ENCODE data around the gene GHDC. TPM values are rescaled to one million over a fixed set of nuclear protein-coding genes. Genes with fewer than 3 reads are reported as not detected.

Gene GHDC
- polyA plus RNA-seq, 1 donor (not counting 4 experiments of a cell fraction or from before 2014, with no cell fraction given), result 2.7 TPM

DNA sequence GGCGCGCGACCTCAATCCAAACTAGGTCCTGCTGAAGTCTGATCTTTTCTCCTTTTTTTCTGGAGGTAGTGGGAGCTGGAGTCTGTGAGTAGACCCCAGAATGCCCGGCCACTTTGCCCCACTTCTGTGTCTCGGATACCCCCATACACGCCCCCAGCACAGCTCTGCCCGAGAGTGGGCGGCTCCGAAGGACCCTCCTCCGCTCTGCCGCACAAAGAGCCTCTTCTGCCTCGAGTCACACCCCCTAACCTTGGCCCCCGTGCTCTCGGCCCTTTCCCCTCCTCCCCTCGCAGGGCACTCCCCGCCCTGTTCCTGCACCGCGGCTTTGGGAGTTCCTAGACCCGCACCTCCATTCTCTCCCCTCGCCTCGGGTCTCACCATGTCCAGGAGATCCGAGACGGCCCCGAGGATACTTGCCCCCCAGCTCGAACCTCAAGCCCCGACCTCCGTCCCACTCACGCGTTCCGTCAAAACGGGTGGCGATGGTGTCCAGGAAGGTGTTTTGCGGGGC is 13.8 kb downstream of the GHDC start:
- no peak for DNase-seq (ENCODE audit: low read depth, low spot score)
- no peak overlapping the region for H3K4me3 ChIP-seq (ENCODE audit: control insufficient read depth in 2 of 3, extremely low read depth in 1 of 3, insufficient read depth in 2 of 3, low read depth in 1 of 3, low read length in 3 of 3)
- dilution Hi-C loops (cut with MboI; ENCODE audit: extremely low pct_ligation_motif_present, low sequenced_read_pairs), result no loop called here
- no peak for FAIRE-seq
- no peaks in the 10 kb centered on the region for H3K9me3 ChIP-seq (ENCODE audit: control insufficient read depth, low read depth, low read length)
- no peak overlapping the region for H3K9ac ChIP-seq (ENCODE audit: control insufficient read depth, extremely low read depth, insufficient read depth, low read length)
- no peak overlapping the region for H3K27ac ChIP-seq (ENCODE audit: control insufficient read depth, insufficient read depth, low read length)
- no peak overlapping the region for H2AFZ ChIP-seq (ENCODE audit: control insufficient read depth, low read length)
- TF ChIP-seq CTCF (optimal IDR thresholded peaks at IDR 0.05 in 1 of 3, IDR thresholded peaks at IDR 0.05 in 1 of 3, conservative IDR thresholded peaks at IDR 0.05 in 1 of 3; ENCODE audit: extremely low read depth in 1 of 3, insufficient read depth in 2 of 3, low read length in 3 of 3) (no peak), EZH2 (IDR thresholded peaks at IDR 0.05; ENCODE audit: low read length) (peak; percentile 88)
- peaks cover 53% of the 10 kb centered on the region for H3K27me3 ChIP-seq (ENCODE audit: control insufficient read depth, extremely low read depth, insufficient read depth, low read length)
- H3K79me2 ChIP-seq (ENCODE audit: control insufficient read depth, insufficient read depth, low read length), result no peaks in the 10 kb centered on the region
- no peaks in the 10 kb centered on the region for H3K9me1 ChIP-seq (ENCODE audit: control insufficient read depth, extremely low read depth, insufficient read depth, low read length)
- no peaks in the 10 kb centered on the region for H3K36me3 ChIP-seq (ENCODE audit: control insufficient read depth in 2 of 2, extremely low read depth in 1 of 2, insufficient read depth in 2 of 2, low read length in 2 of 2)
- peaks cover 8% of the 10 kb centered on the region for H3K4me1 ChIP-seq (ENCODE audit: control insufficient read depth, extremely low read depth, insufficient read depth, low read length)
- no peak overlapping the region for H3K4me2 ChIP-seq (ENCODE audit: control insufficient read depth, extremely low read depth, insufficient read depth, low read depth, low read length)
- no peaks in the 10 kb centered on the region for H4K20me1 ChIP-seq (ENCODE audit: control insufficient read depth, extremely low read depth, insufficient read depth, low read length)

DNA sequence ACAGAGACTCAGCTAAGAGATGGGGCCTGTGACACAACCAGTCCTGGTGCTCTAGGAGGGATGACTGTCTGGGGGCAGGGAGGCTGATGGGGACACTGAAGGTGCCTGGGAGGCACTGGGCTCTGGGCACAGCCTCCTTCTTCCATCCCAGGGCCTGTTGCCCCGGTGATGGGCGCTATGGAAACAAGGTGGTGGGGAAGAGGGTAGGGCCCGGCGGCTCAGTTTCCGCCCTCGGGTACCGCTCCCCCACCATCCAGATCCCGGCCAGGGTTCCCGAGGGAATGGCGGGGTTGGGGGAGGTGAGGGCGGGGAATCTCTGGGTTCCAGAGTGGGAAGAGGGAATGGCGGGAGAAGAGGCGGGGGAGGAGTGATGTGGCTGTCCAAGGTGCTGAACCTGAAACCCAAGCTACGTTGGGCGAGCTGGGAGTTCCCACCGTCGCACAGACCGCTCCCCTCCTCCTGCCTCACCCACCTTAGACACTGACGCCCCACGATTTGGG is 14.3 kb downstream of the GHDC start:
- Histone ChIP-seq H3K4me2 (ENCODE audit: control insufficient read depth, extremely low read depth, insufficient read depth, low read depth, low read length) (no peak overlapping the region), H3K9ac (ENCODE audit: control insufficient read depth, extremely low read depth, insufficient read depth, low read length) (no peak overlapping the region), H3K79me2 (ENCODE audit: control insufficient read depth, insufficient read depth, low read length) (no peaks in the 10 kb centered on the region), H3K4me3 (ENCODE audit: control insufficient read depth in 2 of 3, extremely low read depth in 1 of 3, insufficient read depth in 2 of 3, low read depth in 1 of 3, low read length in 3 of 3) (no peak overlapping the region), H3K27me3 (ENCODE audit: control insufficient read depth, extremely low read depth, insufficient read depth, low read length) (peaks cover 49% of the 10 kb centered on the region), H3K4me1 (ENCODE audit: control insufficient read depth, extremely low read depth, insufficient read depth, low read length) (peaks cover 8% of the 10 kb centered on the region), H3K36me3 (ENCODE audit: control insufficient read depth in 2 of 2, extremely low read depth in 1 of 2, insufficient read depth in 2 of 2, low read length in 2 of 2) (no peaks in the 10 kb centered on the region), H3K9me3 (ENCODE audit: control insufficient read depth, low read depth, low read length) (no peaks in the 10 kb centered on the region), H3K27ac (ENCODE audit: control insufficient read depth, insufficient read depth, low read length) (no peak overlapping the region), H2AFZ (ENCODE audit: control insufficient read depth, low read length) (no peak overlapping the region), H3K9me1 (ENCODE audit: control insufficient read depth, extremely low read depth, insufficient read depth, low read length) (no peaks in the 10 kb centered on the region), H4K20me1 (ENCODE audit: control insufficient read depth, extremely low read depth, insufficient read depth, low read length) (no peaks in the 10 kb centered on the region)
- no peak for FAIRE-seq
- no peak for DNase-seq (ENCODE audit: low read depth, low spot score)
- dilution Hi-C loops (cut with MboI; ENCODE audit: extremely low pct_ligation_motif_present, low sequenced_read_pairs), result no loop called here
- TF ChIP-seq CTCF (optimal IDR thresholded peaks at IDR 0.05 in 1 of 3, IDR thresholded peaks at IDR 0.05 in 1 of 3, conservative IDR thresholded peaks at IDR 0.05 in 1 of 3; ENCODE audit: extremely low read depth in 1 of 3, insufficient read depth in 2 of 3, low read length in 3 of 3) (no peak), EZH2 (IDR thresholded peaks at IDR 0.05; ENCODE audit: low read length) (no peak)
